NCI-H146 treated with DMSO at 0.1 percent for 48 hours (cell line): ENCODE results near the gene TATDN2.

ENCODE experiments used
- DNase-seq: peaks from one replicate; lab custom pipeline; 2025; ENCODE audit not compliant: unreplicated experiment; lab: John Stamatoyannopoulos, UW

The TATDN2 gene

GRCh38 chr3:10234526-10235230, 13.6 kb upstream of the TATDN2 start:
- DNase-seq: no peak

GRCh38 chr3:10235551-10235950, 12.7 kb upstream of the TATDN2 start:
- DNase-seq: no peak

- DNase-seq: no peak
These were observed 9.7 kb upstream of the TATDN2 start for GRCh38 chr3:10238345-10239183.

- no peak for DNase-seq
These were observed 7.5 kb upstream of the TATDN2 start for GRCh38 chr3:10240799-10241198.

GRCh38 chr3:10242182-10243065, 5.8 kb upstream of the TATDN2 start:
- DNase-seq: no peak

GRCh38 chr3:10244009-10244408, 4.2 kb upstream of the TATDN2 start:
- no peak for DNase-seq

GRCh38 chr3:10245081-10245712, 3.1 kb upstream of the TATDN2 start:
- DNase-seq: no peak

- no peak for DNase-seq
These were observed 528 bp upstream of the TATDN2 start for GRCh38 chr3:10247679-10248183.

- no peak for DNase-seq
These were observed 907 bp downstream of the TATDN2 start for GRCh38 chr3:10248984-10249748.

GRCh38 chr3:10249833-10250232, 1.6 kb downstream of the TATDN2 start:
- no peak for DNase-seq

GRCh38 chr3:10251006-10251405, 2.7 kb downstream of the TATDN2 start:
- DNase-seq: no peak

GRCh38 chr3:10253731-10254130, 5.5 kb downstream of the TATDN2 start:
- DNase-seq: no peak

GRCh38 chr3:10255835-10256234, 7.6 kb downstream of the TATDN2 start:
- DNase-seq: no peak

GRCh38 chr3:10259036-10259435, 10.8 kb downstream of the TATDN2 start:
- DNase-seq: no peak

- no peak for DNase-seq
These were observed 11.5 kb downstream of the TATDN2 start for GRCh38 chr3:10259798-10260197.

- DNase-seq: no peak
These were observed 12.0 kb downstream of the TATDN2 start for GRCh38 chr3:10260211-10260701.

GRCh38 chr3:10262027-10262426, 13.8 kb downstream of the TATDN2 start:
- no peak for DNase-seq

- no peak for DNase-seq
These were observed 15.5 kb downstream of the TATDN2 start for GRCh38 chr3:10263646-10264363.

GRCh38 chr3:10265833-10266232, 17.6 kb downstream of the TATDN2 start:
- DNase-seq: no peak
